ENCODE data around the gene TMEM91.

- no peak for TF ChIP-seq CTCF (IDR thresholded peaks at IDR 0.05; ENCODE audit: poor library complexity, severe bottlenecking)
- no peak for TF ChIP-seq POLR2AphosphoS5 (IDR thresholded peaks at IDR 0.05)
- TF ChIP-seq SMC3 (conservative IDR thresholded peaks at IDR 0.05; ENCODE audit: poor library complexity), result no peak
These were observed 4.8 kb upstream of the TMEM91 start for GRCh38 chr19:41371541-41371940.

Data from neural cell (in vitro differentiated cells).